ENCODE measurements around the gene PDIA5.

PDIA5 gene

DNA sequence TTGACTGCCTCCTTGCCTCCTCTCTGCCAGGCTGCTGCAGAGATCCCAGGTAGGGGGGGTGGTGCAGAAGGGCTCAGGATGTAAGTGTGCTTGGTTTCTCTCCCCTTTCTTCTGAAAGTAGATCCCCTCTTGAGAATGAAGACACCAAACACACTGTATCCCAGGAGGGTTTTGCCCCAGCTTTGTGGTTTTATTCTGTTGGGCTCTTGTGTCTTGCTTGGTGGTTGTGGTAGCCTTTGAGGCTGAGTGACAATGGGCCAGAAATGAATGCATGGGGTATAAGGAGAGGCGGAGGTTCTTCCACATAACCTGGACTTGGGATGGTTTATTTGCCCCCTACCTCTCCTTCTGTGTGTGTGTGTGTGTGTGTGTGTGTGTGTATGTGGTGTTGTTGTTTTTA lies 5.7 kb downstream of the PDIA5 start:
- no peak for DNase-seq

DNA sequence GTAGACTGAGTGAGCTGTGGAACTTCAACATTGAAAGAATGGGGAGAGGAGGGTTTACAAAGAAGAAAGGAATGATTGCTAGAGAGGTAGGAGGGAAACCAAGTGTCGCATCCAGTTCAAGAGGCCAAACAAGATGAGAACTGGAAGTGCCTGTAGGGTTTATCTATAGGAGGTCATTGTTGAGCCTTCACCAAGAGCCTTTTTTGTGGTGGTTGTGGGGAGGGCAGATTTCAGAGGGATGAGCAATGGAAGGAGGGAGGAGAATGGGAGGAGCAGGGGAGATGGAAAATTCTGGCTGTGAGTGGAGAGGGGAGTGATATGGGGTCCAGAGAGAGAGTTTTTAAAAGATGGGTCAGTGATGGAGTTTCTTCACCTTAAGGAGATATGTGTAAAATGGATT lies 8.5 kb downstream of the PDIA5 start:
- no peak for DNase-seq

DNA sequence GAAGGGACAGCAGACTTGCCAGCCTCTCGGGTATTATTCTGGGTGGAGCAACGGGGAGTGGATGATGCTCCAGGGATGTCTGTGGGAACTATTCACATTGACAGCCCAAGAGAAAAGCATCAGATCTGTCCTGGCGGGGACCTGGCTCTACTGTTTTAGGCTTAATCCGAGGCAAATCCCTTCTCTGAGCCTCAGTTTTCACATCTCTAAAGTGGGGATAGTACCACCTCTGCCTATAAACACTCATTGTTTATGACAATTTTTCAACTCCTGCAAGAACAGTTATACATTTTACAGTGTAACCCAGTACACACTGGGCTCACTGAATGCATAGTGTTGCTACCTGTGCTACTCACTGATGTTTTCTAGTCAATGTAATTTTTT lies 9.3 kb downstream of the PDIA5 start:
- DNase-seq, result no peak

DNA sequence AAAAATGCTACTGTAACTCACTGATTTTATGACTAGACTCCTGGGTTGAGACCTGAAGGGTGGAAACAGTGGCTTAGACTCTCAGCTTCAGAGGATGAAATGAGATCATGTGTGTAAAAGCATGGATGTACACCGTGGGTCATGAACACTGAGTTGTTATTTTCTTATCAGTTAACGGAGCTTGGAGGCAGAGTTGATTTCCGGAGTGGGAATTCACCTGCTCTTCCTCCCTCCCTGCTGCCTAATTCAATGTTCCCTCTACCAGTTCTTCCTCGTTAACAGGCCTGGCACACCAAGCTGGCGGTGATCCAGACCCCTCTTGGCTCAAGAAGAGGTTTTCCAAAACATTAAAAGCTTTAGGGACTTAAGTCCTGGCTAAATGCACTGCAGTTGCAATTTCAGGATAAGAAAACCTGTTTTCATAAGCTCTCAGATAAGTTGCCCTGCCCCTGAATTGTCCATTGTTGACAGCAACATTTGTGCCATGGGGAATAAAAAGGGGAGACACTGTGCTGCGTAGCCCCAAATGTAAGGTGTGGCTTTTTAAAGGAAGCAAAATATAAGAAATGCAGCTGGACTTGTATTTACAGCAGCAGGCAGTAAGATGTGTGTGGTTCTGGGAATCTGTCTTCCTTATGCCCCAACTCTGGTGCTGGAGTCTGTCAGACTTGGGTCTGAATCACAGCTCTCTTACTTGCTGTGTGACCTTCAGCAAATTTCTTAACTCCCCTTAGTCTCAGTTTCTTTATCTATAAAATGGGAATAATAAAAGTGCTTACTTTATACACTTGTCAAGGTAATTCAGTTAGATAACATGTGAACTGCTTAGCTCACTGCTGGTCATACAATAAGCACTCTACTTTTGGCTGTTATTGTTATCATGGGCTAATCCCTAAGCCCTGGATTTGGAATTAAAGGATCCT lies 9.9 kb downstream of the PDIA5 start:
- no peak for DNase-seq

DNA sequence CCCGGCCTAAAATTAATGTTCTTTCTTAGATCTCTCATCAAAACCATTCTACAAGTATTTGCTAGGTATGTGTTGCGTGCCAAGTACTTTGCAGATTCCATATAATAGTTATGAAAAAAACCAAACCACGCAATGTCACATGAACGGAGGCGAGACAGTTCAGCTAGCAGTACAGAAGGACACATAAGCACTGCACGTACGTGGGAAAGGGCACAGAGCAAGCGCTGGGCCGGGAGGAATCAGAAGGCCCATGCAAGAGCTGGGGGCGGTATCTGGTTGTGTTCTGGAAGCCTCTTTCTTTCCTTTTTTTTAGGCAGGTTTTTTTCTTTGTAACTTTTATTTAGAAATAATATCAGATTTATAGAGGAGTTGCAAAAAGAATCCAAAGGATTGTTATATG lies 11.3 kb downstream of the PDIA5 start:
- DNase-seq, result no peak

DNA sequence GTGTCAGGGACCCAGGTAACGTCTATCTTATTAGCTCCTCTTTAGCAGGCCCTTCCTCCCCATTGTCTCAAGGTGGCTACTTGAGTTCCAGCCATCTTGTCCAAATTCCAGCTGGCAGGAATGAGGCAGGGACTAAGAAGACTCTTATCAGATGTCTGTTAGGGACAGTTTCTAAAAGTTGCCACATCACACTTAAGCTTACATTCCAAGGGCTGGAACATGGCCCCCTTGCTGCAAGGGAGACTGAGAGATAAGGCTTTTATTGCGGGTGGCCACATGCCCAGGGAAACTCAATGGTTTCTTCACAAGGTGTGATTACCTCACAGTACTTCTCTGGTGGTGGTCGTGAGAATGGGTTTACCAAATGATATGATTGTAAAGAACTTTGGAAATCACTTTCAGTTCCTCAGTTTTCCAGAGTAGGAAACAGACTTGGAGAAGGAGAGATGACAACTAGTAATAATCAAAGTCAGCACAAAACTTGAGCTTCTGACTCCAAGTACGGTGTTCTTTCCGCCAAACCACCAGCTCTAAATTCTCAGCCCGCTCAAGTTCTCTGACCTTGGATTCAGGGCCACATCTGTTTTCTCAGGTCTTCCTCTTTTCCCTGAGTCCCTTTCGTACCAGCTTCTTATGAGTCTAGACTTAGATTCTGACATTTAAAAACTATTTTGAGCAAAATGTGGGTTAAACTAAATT lies 14.2 kb downstream of the PDIA5 start:
- no peak for DNase-seq

DNA sequence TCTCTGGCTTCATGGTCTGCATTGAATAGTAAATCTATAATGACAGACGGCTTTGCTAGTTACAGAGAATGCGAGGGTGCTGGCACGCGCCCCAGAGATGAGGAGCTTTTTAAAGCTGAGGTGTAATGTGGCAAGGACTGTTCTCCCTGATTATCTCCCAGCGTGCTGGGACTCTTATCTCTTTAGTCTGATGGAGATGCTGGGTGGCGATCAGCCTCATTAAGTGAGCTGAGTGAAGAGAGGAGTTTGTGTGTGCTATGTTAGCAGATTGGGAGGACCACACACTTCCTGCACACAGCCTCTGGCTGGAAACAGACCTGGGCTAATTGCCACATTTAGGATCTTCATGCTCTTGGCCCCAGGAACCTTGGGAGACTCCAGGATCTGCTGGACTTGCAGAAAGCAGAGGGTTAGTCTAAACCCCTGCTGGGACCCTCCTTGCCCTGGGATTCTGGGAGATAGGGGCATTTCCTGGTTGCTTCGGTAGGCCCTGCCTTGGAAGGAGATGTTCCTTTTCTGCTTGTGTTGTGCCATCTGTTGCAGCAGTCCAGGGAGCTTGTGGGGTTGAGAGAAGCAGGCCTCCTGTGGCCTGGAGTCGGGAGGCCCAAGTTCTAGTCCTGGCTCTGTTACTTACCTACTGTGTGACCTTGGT lies 15.0 kb downstream of the PDIA5 start:
- DNase-seq, result no peak

DNA sequence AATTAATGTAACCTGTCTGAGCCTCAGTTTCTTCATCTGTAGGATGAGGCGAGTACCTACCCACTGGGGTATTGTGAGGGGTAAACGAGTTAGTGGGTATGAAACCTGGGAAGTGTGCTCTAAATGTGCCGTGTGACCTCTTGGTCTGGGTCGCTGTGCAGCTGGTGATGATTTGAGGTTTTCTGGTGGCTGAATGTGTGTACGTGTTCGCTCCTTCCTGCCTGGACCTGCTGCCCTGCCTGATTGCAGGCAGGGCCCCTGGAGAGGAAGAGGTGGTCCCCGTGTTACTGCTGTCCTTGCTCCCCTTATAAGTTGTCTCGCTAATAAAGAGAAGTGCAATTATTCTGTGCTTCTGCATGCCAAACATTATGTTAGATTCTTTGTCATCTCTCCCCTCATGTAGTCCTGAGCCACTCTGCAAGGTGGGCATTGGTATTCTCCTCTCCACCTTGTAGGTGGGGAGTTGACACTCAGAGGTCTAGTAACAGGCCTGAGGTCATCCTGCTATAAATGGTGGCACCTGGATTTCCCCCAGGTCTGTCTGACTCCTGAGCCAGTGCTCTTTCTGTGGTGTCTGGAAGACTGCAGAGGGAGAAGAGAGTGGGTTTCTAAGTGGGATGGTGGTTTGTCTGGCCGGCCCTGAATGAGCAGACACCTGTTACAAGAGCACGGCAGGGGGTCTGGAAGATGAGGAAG lies 15.7 kb downstream of the PDIA5 start:
- DNase-seq, result no peak

DNA sequence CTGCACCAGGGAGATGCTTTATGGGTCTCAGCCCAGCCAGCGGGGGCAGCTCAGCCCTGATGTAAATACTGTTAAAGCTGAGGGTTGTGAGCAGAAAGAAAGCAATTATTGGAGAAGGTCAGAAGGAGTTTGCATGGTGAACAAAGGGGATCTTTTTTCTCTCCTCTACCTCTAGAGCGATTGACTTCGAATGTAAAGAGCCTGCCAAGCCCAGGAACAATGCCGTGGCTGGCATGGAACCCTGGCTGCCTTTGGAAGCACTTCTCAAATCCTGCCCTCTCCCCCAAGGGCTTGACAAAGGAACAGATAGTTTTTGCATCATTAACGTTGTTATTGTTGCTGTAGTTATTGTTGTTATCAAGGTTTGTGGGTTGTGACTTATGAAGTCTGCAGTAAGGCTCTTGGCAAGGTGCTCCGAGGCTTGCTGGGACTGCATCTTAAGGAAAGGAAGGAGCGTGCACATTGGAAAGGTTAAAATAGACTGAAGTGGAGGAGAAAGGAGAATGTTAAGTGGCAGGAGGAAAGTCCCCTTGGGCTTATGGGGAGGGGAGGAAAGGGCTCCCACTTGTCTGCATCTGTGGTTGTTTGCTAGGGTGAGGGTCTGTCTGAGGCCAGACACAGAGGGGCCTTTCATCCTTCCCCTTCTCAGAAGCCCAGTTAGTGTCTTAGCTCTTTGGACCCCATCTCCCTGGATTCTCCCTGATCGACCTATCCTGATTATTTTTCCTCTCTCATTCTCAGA lies 16.7 kb downstream of the PDIA5 start:
- DNase-seq, result no peak

DNA sequence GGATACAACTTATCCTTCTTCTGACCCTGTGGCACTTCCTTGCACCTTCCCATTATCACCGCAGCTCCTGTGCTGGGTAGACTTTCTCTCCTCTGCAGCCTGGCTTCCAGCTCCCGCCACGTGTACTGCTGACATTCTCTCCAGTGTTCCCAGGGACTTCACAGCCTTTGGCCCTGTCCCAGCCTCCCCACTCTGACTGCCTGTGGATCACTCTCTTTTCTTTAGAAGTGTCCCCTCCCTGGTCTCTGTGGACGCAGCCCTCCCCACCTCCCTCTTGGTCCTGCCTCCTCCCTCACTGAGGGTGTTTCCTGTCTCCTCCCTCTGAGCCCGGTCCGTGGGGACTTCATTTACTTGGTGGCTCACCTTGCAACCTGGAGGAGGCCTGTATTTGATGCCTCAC lies 17.4 kb downstream of the PDIA5 start:
- no peak for DNase-seq

DNA sequence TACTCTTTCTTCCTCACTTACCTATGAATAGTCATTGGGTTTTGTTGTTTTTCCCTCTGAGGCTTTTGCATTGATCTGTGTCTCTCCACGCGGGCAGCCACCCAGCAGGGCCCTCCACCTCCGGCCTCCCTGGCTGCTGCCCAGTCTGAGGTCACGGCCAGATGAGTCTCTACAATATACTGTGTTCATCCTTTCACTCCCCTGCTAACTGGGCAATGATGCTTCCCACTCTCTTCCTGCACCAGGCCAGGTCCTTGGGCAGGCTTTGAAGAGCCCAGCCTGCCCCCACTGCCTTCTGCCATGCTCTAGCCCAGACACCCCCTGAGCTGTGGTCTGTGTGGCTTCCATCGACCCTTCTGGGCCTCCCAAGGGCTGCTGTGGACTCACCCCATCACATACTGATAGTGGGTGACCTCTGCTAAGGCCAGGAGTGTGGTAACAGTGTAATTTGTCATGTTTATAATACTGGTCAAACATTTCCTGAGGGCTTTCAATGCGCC lies 18.0 kb downstream of the PDIA5 start:
- no peak for DNase-seq

DNA sequence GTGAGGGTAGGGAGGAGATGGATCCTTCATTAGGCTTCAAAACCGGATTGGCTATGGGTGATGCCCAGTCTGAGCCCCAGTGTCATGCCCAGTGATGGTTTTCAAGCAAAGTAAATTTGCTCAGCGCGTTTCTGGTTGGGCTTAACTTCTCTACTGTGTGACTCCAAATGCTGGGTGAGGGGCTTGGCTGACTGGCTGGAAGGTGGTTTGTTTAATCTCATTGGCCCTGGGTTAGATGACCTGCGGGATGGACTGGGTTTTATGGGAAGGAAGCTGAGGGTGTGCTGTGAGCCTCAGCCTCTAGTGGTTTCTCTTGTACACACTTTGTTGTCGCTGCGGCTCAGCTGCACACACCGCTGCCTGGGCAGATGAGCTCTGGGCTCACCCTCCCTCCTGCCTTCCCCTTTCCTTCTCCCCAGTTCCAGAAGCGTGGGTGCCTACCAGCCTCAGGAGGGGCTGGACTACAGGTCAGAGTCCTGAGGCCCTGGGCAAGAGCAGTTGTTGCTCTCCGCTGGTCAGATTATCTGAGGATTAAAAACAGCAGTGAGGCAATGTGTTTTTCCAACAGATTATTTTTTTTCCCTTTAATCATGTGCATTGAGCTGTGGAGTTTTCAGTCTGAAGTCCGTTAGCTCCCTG lies 18.6 kb downstream of the PDIA5 start:
- DNase-seq, result no peak

DNA sequence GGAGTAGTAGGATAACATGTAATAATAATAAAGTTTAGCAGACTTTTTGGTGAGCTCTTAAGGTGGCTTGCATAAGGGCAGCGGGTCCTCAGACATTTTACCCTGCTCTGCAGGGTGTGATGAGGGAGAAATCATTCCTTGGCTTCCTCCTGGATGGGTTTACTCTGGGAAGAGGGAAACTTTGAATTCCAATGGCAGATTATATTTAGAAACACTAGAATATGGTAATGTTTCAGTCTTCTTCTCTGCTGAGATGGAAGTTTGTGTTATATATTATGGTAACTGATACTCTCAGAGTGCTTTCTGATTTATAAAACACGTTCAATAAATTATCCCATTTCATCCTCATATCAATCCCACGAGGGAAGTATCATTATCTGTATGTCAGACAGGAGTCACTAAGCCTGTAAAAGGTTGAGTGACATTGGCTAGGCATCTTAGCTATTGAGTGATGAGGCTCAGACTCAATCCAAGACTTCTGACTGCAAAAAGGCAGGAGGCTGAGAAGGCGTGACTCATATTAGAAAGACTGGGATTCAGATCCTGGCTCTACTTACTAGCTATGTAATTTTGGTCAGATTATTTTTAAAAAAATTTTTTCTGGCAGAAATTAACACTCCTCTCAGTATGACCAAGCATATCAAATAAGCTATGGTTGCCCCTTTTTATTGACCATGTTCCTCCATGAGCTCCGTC lies 19.3 kb downstream of the PDIA5 start:
- no peak for DNase-seq

DNA sequence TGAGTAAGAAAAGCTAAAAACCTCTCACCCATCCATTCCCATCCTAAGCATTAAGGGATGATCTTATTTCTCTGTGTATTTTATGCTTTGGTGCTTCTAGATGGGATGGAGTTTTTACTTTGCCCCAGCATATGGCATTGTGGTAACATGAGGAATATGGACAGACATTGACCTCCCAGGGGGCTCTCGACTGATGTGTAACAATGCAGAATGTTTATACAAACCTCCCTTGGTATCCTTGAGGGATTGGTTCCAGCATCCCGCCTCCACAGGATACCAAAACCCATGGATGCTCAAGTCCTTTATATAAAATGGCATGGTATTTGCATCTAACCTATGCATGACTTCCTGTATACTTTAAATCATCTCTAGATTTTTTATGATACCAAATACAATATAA lies 21.6 kb downstream of the PDIA5 start:
- no peak for DNase-seq

DNA sequence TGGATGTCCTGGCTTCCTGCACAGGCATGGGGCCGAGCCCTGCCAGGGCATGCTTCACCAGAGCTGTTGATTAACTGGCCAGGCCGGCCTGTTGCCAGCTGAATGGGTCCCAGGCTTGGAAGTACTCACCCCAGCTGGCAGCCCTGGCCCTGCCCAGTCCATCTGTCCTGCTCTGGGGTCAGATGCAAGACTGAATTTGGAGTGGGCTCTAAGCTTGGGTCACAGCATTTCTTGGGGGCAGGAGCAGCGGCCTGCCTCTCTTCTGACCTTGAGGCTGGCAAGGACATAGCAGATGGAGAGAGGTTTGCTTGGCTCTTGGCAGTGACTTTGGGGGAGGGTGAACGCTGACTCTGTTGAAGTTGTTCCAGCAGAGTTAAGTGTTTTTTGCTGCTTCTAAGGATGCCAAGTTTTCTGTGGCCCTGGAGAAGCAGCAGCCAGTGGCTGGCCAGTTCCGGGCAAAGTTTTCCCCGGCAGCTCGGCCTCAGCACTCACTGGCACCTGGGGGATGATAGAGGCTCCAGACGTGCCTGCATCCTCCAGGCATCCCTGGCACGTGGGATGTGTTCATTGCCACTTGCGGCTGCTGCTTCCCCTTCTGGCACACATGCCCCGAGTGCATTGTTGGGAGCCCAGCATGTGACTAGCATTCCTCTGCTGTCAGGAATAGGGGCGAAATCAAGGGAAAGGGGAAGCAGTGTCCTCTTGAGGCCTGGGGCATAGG lies 22.9 kb downstream of the PDIA5 start:
- no peak for DNase-seq

DNA sequence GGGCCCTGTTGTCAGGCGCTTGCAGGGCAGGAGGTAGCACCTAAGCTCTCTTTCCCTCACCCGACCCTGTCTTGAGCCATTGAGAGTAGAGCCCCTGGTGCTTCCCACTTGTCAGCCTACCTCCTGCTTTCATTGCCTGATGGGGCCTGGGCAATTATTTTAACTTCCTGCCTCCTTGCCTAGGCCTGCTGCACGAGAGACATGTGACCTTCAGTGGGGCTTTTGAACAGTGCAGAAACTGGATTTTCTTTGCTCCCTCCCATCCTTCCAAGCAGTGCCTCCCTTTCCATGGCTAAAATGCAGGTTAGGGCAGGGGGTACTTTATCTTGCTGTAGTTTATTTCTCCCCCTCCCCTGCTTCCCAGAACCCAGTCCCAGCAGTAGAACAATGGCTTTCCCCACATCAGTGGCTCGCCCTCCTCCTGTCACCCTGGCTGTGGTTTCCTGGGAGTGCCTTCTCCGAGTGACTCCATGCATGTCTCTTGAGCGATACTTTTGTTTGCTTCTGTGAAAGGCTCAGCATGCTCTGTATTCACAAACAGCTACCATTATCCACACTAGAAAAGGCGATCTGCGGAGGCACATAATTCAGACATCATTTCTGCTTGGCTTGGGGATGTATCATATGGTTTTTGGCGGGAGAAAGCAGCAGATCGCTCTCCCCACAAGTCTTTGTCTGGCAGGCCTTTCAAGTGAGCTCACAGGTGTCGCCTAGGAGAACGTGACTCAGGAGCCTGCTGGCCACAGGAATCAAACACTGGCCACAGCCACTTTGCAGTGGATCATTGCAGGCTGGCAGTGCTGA lies 24.1 kb downstream of the PDIA5 start:
- DNase-seq, result no peak

DNA sequence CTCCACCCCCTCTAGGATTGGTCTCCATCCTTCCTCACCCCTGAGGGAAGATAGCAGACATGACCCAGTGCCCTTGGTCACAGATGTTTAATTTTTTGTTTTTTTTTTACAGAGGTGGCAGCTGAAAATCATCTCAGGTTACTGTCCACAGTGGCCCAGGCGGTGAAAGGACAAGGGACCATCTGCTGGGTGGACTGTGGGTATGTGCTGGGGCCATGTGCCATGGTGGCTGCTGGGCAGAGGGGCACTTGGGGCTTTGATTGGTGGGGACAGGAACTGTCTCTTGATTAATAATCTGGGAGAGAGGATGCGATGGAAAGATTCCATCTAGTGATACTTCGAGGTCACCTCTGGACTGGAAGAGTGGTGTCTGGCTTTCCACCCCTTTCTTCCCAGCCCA lies 25.4 kb downstream of the PDIA5 start:
- no peak for DNase-seq

DNA sequence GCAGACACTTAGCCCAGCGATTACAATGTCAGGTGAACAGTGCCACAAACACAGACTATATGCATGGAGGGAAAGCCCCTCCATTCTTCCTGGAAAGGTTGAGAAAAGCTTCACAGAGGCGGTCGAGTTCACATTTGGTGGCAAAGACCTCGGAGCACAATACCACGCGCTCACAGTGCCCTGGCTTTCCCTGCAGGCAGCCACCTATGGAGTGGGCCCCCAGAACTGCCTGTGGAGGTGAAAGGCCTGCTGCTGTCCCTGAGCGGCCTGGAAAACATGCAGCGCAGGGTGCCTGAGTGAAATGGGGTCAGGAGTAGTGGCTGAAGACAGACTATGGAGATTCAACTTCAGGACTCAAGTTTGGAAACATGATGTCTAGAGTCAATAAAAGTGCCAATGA lies 26.9 kb downstream of the PDIA5 start:
- DNase-seq, result no peak

DNA sequence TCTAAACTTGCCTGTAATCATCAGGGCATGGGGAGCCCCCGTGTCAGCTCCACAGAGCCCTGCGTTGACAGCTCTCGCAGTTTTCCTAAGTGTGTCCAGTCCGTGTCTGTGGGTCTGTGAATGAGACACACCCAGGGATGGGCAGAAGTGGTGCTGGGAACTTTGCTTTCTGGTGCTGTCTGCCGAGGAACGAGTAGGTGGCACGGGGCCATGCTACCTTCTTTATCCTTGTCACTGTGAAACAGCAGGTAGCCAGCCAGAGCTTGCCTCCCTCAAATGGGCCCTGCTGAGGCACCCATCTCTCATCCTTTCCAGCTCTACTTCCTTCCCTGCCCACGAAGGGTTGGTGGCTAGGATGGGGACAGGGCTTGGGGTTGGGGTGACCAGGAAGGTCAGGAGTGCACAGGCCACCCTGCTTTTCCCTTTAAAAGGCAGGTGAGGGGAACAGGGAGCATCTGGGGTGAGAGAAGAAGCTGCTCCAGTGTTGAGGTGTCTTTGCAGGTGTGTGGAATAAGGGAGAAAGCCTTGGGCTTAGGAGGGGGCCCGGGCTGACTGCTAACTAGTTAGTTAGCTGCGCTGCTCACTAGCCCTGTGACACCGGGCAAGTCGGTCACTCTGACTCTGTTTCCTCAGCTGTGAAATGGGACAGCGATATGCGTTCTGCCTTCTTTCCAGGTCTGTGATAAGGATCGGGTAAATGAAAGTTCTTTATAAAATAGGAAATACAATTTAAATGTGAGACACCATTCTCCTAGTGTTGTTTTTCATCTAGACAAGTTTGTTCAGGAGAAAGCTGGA lies 27.9 kb downstream of the PDIA5 start:
- no peak for DNase-seq

Data from stimulated activated CD4-positive, alpha-beta T cell treated with anti-CD3 and anti-CD28 coated beads, Interleukin-4, amount 100 ng/mL, for 24 hours (primary cell).